Sigmoid colon (tissue), 4 donors: ENCODE data around the gene SLC6A3.

ENCODE experiments used
- CTCF ChIP-seq, 4 experiments: fragments of 450-650 bp in 3 of 4; fragments of 200-600 bp in 1 of 4; IDR thresholded peaks; one replicate each; pipeline ENCODE4 v1.5.1; 2016 to 2019; ENCODE audit warnings: antibody characterized with exemption in 4 of 4, mild to moderate bottlenecking in 3 of 4, moderate library complexity in 2 of 4
- POLR2AphosphoS5 ChIP-seq, 4 donors: sonication (generic); formaldehyde crosslinking; IDR thresholded peaks; one replicate each; pipeline ENCODE4 v1.6.1; 2017; ENCODE audit warnings: antibody characterized with exemption in 4 of 4

GRCh38 chr5:1356873-1357787 lies 88.1 kb downstream of the SLC6A3 start:
- TF ChIP-seq CTCF (IDR thresholded peaks at IDR 0.05): no peak
- TF ChIP-seq POLR2AphosphoS5 (IDR thresholded peaks at IDR 0.05): no peak
